Activated naive CD4-positive, alpha-beta T cell treated with anti-CD3 and anti-CD28 coated beads, Interleukin-2, amount 50 U/mL, for 72 hours (primary cell): ENCODE data around the gene TEX19. TPM values are rescaled to one million over a fixed set of nuclear protein-coding genes. Genes with fewer than 3 reads are reported as not detected.

Source experiments
- total RNA-seq, 2 donors: library from RNA; stranded (reverse); gene quantifications; one replicate each; pipeline ENCODE4 v1.2.3, GENCODE V29; 2022

The TEX19 gene
- total RNA-seq, 2 donors from 2014 or later: 0.18 to 0.41 TPM

Other genes with a start within 250 kb of the TEX19 start
- 10 to 100 TPM; 34.6 to 51.3 TPM for gene CCDC57, start 146.4 kb upstream of the TEX19 start, total RNA-seq
- gene SLC16A3, start 130.2 kb upstream of the TEX19 start, total RNA-seq: 100 to 1,000 TPM in 1 of 2 donors, 1 to 10 TPM in 1; 8.6 to 197 TPM
- 100 to 1,000 TPM; 130 to 171 TPM for gene CSNK1D, start 85.5 kb upstream of the TEX19 start, total RNA-seq
- 100 to 1,000 TPM; 620 to 646 TPM for gene CD7, start 41.6 kb upstream of the TEX19 start, total RNA-seq
- 10 to 100 TPM in 1 of 2 donors, 1 to 10 TPM in 1; 2.3 to 13.7 TPM for gene SECTM1, start 25.5 kb upstream of the TEX19 start, total RNA-seq
- gene UTS2R, start 12.5 kb downstream of the TEX19 start, total RNA-seq: under 1 TPM in 1 of 2 donors, not detected in 1; 0.18 TPM
- 10 to 100 TPM; 16.2 to 33.6 TPM for gene HEXD, start 59.1 kb downstream of the TEX19 start, total RNA-seq
- gene OGFOD3, start 59.3 kb downstream of the TEX19 start, total RNA-seq: 10 to 100 TPM; 16.8 to 23.5 TPM
- 100 to 1,000 TPM; 205 to 401 TPM for gene CYBC1, start 91.5 kb downstream of the TEX19 start, total RNA-seq
- gene NARF, start 99.5 kb downstream of the TEX19 start, total RNA-seq: 100 to 1,000 TPM; 159 TPM
- 10 to 100 TPM; 56.2 to 67.4 TPM for gene FOXK2, start 160.5 kb downstream of the TEX19 start, total RNA-seq